H1 (cell line): ENCODE results near the gene MT1B.
"Not testable (repeated sequence)": the region's sequence is repeated elsewhere in the genome, so short reads cannot be mapped to it uniquely, and the experiment has no call there.

Source experiments
- BACH1 ChIP-seq: IDR thresholded peaks from 2 replicates; pipeline ENCODE4 v1.6.1; 2012; ENCODE audit warnings: low read length, improper control_type of control experiment
- CBX8 ChIP-seq: fragments of 300-800, 300-1000 bp; sonication (generic); IDR thresholded peaks from 2 replicates; pipeline ENCODE4 v1.7.1; 2016; ENCODE audit warnings: low read depth, low read length, borderline replicate concordance
- CTCF ChIP-seq, 3 experiments: IDR thresholded peaks; 1 replicate in 2 of 3; 2 replicates in 1 of 3; pipeline versions ENCODE4 v1.5.1 to v1.6.1; 2011; ENCODE audit warnings: low read length in 3 of 3, mild to moderate bottlenecking in 3 of 3, inconsistent platforms in 2 of 3, low read depth in 1 of 3, moderate library complexity in 1 of 3; ENCODE audit not compliant: insufficient read depth in 1 of 3; ENCODE audit errors: control extremely low read depth in 1 of 3
- EP300 ChIP-seq, 2 experiments: IDR thresholded peaks; 1 replicate in 1 of 2; 2 replicates in 1 of 2; pipeline ENCODE4 v1.6.1; 2011 to 2012; ENCODE audit warnings: low read depth in 2 of 2, low read length in 2 of 2, mild to moderate bottlenecking in 2 of 2, borderline replicate concordance in 1 of 2, inconsistent platforms in 1 of 2, moderate library complexity in 1 of 2
- EZH2 ChIP-seq: fragments of 200-600 bp; sonication (generic); IDR thresholded peaks from 2 replicates; pipeline ENCODE4 v1.7.1; 2012; ENCODE audit warnings: low read depth, mild to moderate bottlenecking, moderate library complexity, low read length, inconsistent platforms; ENCODE audit not compliant: severe bottlenecking
- HDAC6 ChIP-seq: IDR thresholded peaks from one replicate; pipeline ENCODE4 v1.7.1; 2012; ENCODE audit warnings: low read depth, mild to moderate bottlenecking, inconsistent platforms, low read length, moderate library complexity
- POLR2A ChIP-seq, 2 experiments: IDR thresholded peaks; 1 replicate in 1 of 2; 2 replicates in 1 of 2; pipeline ENCODE4 v1.6.1; 2011; ENCODE audit warnings: low read depth in 2 of 2, low read length in 2 of 2, mild to moderate bottlenecking in 2 of 2; ENCODE audit errors: control extremely low read depth in 1 of 2
- POLR2AphosphoS5 ChIP-seq: IDR thresholded peaks from 2 replicates; pipeline ENCODE4 v1.6.1; 2011; ENCODE audit warnings: low read depth, low read length
- RAD21 ChIP-seq, 2 experiments: IDR thresholded peaks in 1 of 2; conservative IDR thresholded peaks in 1 of 2; 2 replicates each; pipeline ENCODE4 v1.6.1; 2011; ENCODE audit warnings: low read depth in 2 of 2, low read length in 2 of 2, improper control_type of control experiment in 1 of 2, inconsistent platforms in 1 of 2, mild to moderate bottlenecking in 1 of 2, moderate library complexity in 1 of 2
- RBBP5 ChIP-seq: IDR thresholded peaks from 2 replicates; pipeline ENCODE4 v1.7.1; 2012; ENCODE audit warnings: low read depth, mild to moderate bottlenecking, inconsistent platforms, low read length, moderate library complexity, borderline replicate concordance
- SP2 ChIP-seq: IDR thresholded peaks from 2 replicates; pipeline ENCODE4 v1.6.1; 2012; ENCODE audit warnings: mild to moderate bottlenecking, low read length, inconsistent platforms
- TBP ChIP-seq: IDR thresholded peaks from 2 replicates; pipeline ENCODE4 v1.6.1; 2011; ENCODE audit warnings: low read depth, low read length, improper control_type of control experiment
- TCF12 ChIP-seq: IDR thresholded peaks from 2 replicates; pipeline ENCODE4 v1.6.1; 2011; ENCODE audit warnings: low read depth, mild to moderate bottlenecking, low read length

GRCh38 chr16:56672171-56672570, 20.5 kb downstream of the MT1B start:
- TF ChIP-seq CTCF (IDR thresholded peaks at IDR 0.05; ENCODE audit: control extremely low read depth in 1 of 3, insufficient read depth in 1 of 3, low read depth in 1 of 3, low read length in 3 of 3); POLR2A (IDR thresholded peaks at IDR 0.05; ENCODE audit: control extremely low read depth in 1 of 2, low read depth in 2 of 2, low read length in 2 of 2); CBX8; SP2; RBBP5; RAD21 (IDR thresholded peaks at IDR 0.05 in 1 of 2, conservative IDR thresholded peaks at IDR 0.05 in 1 of 2; ENCODE audit: low read depth in 2 of 2, low read length in 2 of 2); EZH2; TCF12; POLR2AphosphoS5; TBP; EP300 (IDR thresholded peaks at IDR 0.05; ENCODE audit: borderline replicate concordance in 1 of 2, low read depth in 2 of 2, low read length in 2 of 2); BACH1; HDAC6: not testable (repeated sequence)
